OCI-LY7 (cell line): Measurements from ENCODE around the gene SHROOM3. TPM values are rescaled to one million over a fixed set of nuclear protein-coding genes. Genes with fewer than 3 reads are reported as not detected.
A peak's percentile ranks its signal among the peaks of the same experiment; 100 is the strongest.

ENCODE experiments used
- BruUV-seq: library from RNA; stranded (reverse); fragments of 400-500 nt; replicated peaks from 2 replicates; lab custom pipeline; 2021; lab: Mats Ljungman, UMichigan
- CTCF ChIA-PET: fragments of 300-600 bp; sonication (Branson Sonifier 250); formaldehyde crosslinking; loops from one replicate; lab custom pipeline; 2022; ENCODE audit warnings: antibody characterized with exemption; ENCODE audit not compliant: unreplicated experiment; lab: Charles Lee
- POLR2A ChIA-PET: fragments of 300-600 bp; sonication (Branson Sonifier 250); formaldehyde crosslinking; loops from one replicate; lab custom pipeline; 2022; ENCODE audit warnings: antibody characterized with exemption; lab: Charles Lee
- DNase-seq: peaks from one replicate; pipeline ENCODE4 v3.0.0-alpha.2; 2015; ENCODE audit warnings: low spot score
- H2AFZ ChIP-seq: fragments of 200-600 bp; sonication (generic), shearing (Covaris generic); 2 replicates; pipeline ENCODE4 v1.6.1; 2014; ENCODE audit warnings: mild to moderate bottlenecking, antibody characterized with exemption, low read length, moderate library complexity
- H3K27ac ChIP-seq: fragments of 200-600 bp; sonication (generic); 2 replicates; pipeline ENCODE4 v1.5.1; 2014; ENCODE audit warnings: mixed run types, low read depth, mild to moderate bottlenecking, moderate library complexity, low read length, inconsistent platforms; ENCODE audit not compliant: poor library complexity, severe bottlenecking
- H3K36me3 ChIP-seq: fragments of 200-600 bp; sonication (generic); 2 replicates; pipeline ENCODE4 v1.6.1; 2014; ENCODE audit warnings: mild to moderate bottlenecking, antibody characterized with exemption, low read length, moderate library complexity, mixed read lengths; ENCODE audit not compliant: insufficient read depth
- H3K4me1 ChIP-seq: fragments of 200-600 bp; sonication (generic); 2 replicates; pipeline ENCODE4 v1.5.1; 2014; ENCODE audit warnings: mild to moderate bottlenecking, low read length; ENCODE audit not compliant: insufficient read depth, poor library complexity, severe bottlenecking
- H3K4me2 ChIP-seq: fragments of 200-600 bp; sonication (generic); 2 replicates; pipeline ENCODE4 v1.6.1; 2014; ENCODE audit warnings: mild to moderate bottlenecking, low read length
- H3K4me3 ChIP-seq: fragments of 200-600 bp; sonication (generic); 2 replicates; pipeline ENCODE4 v1.5.1; 2014; ENCODE audit warnings: mild to moderate bottlenecking, low read depth, low read length; ENCODE audit not compliant: poor library complexity, severe bottlenecking
- H3K79me2 ChIP-seq: fragments of 200-600 bp; sonication (generic); 2 replicates; pipeline ENCODE4 v1.6.1; 2016; ENCODE audit warnings: low read depth, mild to moderate bottlenecking, low read length, moderate library complexity, mixed read lengths; ENCODE audit not compliant: insufficient read depth
- H3K9me2 ChIP-seq: fragments of 200-600 bp; sonication (generic); 2 replicates; pipeline ENCODE4 v1.6.1; 2016; ENCODE audit warnings: mild to moderate bottlenecking, low read length, mixed read lengths; ENCODE audit not compliant: insufficient read depth
- H3K9me3 ChIP-seq: fragments of 200-600 bp; sonication (generic); 2 replicates; pipeline ENCODE4 v1.6.1; 2014; ENCODE audit warnings: mild to moderate bottlenecking, mixed run types, low read length, mixed read lengths
- H4K20me1 ChIP-seq: fragments of 200-600 bp; sonication (generic); 2 replicates; pipeline ENCODE4 v1.6.1; 2014; ENCODE audit warnings: mild to moderate bottlenecking, antibody characterized with exemption, low read length, moderate library complexity, mixed read lengths; ENCODE audit not compliant: insufficient read depth
- CTCF ChIP-seq: fragments of 200-600 bp; sonication (generic); conservative IDR thresholded peaks from 2 replicates; pipeline ENCODE4 v1.5.1; 2014; ENCODE audit warnings: mild to moderate bottlenecking, antibody characterized with exemption, low read length, moderate library complexity, mixed read lengths
- EZH2phosphoT487 ChIP-seq: fragments of 200-600 bp; sonication (generic); IDR thresholded peaks from 2 replicates; pipeline ENCODE4 v1.6.1; 2018; ENCODE audit warnings: low read depth, borderline replicate concordance, mild to moderate bottlenecking, mixed run types, antibody characterized with exemption, low read length, moderate library complexity, mixed read lengths
- intact Hi-C: fragments of 100-400 bp; cut with micrococcal nuclease; formaldehyde crosslinking; loops from one replicate; pipeline ENCODE4 v1.10.0; 2022; ENCODE audit not compliant: unreplicated experiment
- microRNA-seq: library from miRNA; unstranded; fragments of <30 nt; microRNA quantifications from one replicate; pipeline ENCODE4 v1.2.0, GENCODE V29; 2022; ENCODE audit warnings: borderline replicate concordance
- small RNA-seq: library from RNA; depleted of rRNA; stranded (forward); fragments of <200 nt; gene quantifications from one replicate; pipeline ENCODE3, GENCODE V24; 2014
- total RNA-seq, 2 experiments: library from RNA; depleted of rRNA in 1 of 2; stranded (reverse); fragments of >200 nt in 1 of 2; shearing (Covaris generic) in 1 of 2; gene quantifications; 2 replicates each; pipeline ENCODE4 v1.2.3, GENCODE V29; 2014 to 2022

SHROOM3 gene
- total RNA-seq, 2 experiments from 2014 or later = not detected

GRCh38 chr4:76830964-76831703, 396.1 kb downstream of the SHROOM3 start:
- H3K4me2 ChIP-seq = no peak overlapping the region
- H3K79me2 ChIP-seq = no peaks in the 10 kb centered on the region
- no peaks in the 10 kb centered on the region for H3K9me3 ChIP-seq
- no peak overlapping the region for H3K27ac ChIP-seq
- no TSS peak for BruUV-seq
- no peak for TF ChIP-seq CTCF
- no peak for TF ChIP-seq EZH2phosphoT487
- no peaks in the 10 kb centered on the region for H3K36me3 ChIP-seq
- H3K4me1 ChIP-seq = no peaks in the 10 kb centered on the region
- no peak overlapping the region for H2AFZ ChIP-seq
- no peak for DNase-seq
- intact Hi-C loops = no loop called here
- no peaks in the 10 kb centered on the region for H4K20me1 ChIP-seq
- CTCF ChIA-PET = no interaction called here
- H3K4me3 ChIP-seq = no peak overlapping the region
- no peaks in the 10 kb centered on the region for H3K9me2 ChIP-seq
- POLR2A ChIA-PET = interaction anchor here (0.9 kb wide), 1 partner anchor 11 kb away, joined by 3 read pairs; no protein-coding TSS in a partner anchor

GRCh38 chr4:76831711-76832373, 396.8 kb downstream of the SHROOM3 start:
- TF ChIP-seq EZH2phosphoT487 (no peak), CTCF (no peak)
- Histone ChIP-seq H3K9me3 (no peaks in the 10 kb centered on the region), H3K27ac (no peak overlapping the region), H3K9me2 (no peaks in the 10 kb centered on the region), H3K36me3 (no peaks in the 10 kb centered on the region), H3K79me2 (no peaks in the 10 kb centered on the region), H3K4me2 (no peak overlapping the region), H3K4me3 (no peak overlapping the region), H4K20me1 (no peaks in the 10 kb centered on the region), H3K4me1 (no peaks in the 10 kb centered on the region), H2AFZ (peak overlapping the region; percentile 21; the same call in 1 of the 2 replicates)
- no peak for DNase-seq
- ChIA-PET CTCF (no interaction called here), POLR2A (interaction anchor here (0.9 kb wide), 1 partner anchor 10 kb away, joined by 3 read pairs; no protein-coding TSS in a partner anchor)
- BruUV-seq = no TSS peak
- intact Hi-C loops = no loop called here

Small RNA genes within 50 kb of the gene (microRNA-seq; reads per million reads assigned to microRNA genes)
- gene MIR4450 (not detected), gene MIR548AH (not detected)

Small RNA genes within 50 kb of the gene (small RNA-seq; reads per million reads assigned to genes)
- gene MIR4450 (not detected), gene RF00278 (not detected), gene RNU6-145P (not detected)

Other genes starting within 250 kb of the SHROOM3 start
- not detected in 2 replicates for gene SCARB2, start 221.4 kb upstream of the SHROOM3 start, total RNA-seq (2014; rRNA removed; shearing (Covaris generic))
- 0.28 and 1.1 TPM in 2 replicates for gene SCARB2, start 221.4 kb upstream of the SHROOM3 start, total RNA-seq (2022)
- gene FAM47E, start 183.5 kb upstream of the SHROOM3 start, total RNA-seq (2014; rRNA removed; shearing (Covaris generic)) = not detected in 2 replicates
- not detected in 2 replicates for gene FAM47E, start 183.5 kb upstream of the SHROOM3 start, total RNA-seq (2022)
- gene STBD1, start 128.5 kb upstream of the SHROOM3 start, total RNA-seq (2014; rRNA removed; shearing (Covaris generic)) = not detected in 2 replicates
- not detected in 2 replicates for gene STBD1, start 128.5 kb upstream of the SHROOM3 start, total RNA-seq (2022)
- not detected in 2 replicates for gene CCDC158, start 14.1 kb upstream of the SHROOM3 start, total RNA-seq (2014; rRNA removed; shearing (Covaris generic))
- not detected in 2 replicates for gene CCDC158, start 14.1 kb upstream of the SHROOM3 start, total RNA-seq (2022)